GM23338 (cell line): ENCODE data around the gene POGZ. TPM values are rescaled to one million over a fixed set of nuclear protein-coding genes. Genes with fewer than 3 reads are reported as not detected.

Experiments used
- ATAC-seq: fragments of 200-7000 bp; cut with Tn5 transposase; 3 replicates; pipeline ENCODE4 v1.9.1; 2020
- DNase-seq: peaks from one replicate; pipeline ENCODE4 v3.0.0-alpha.2; 2015; ENCODE audit warnings: low spot score
- H2AFZ ChIP-seq: fragments of 200-600 bp; sonication (generic); 2 replicates; pipeline ENCODE4 v1.8.0; 2016; ENCODE audit warnings: antibody characterized with exemption, mild to moderate bottlenecking, moderate library complexity
- H3F3A ChIP-seq: fragments of 200-600 bp; sonication (generic); replicated peaks from 2 replicates; pipeline ENCODE4 v1.8.0; 2017; ENCODE audit warnings: antibody characterized with exemption, mixed run types, low read depth
- H3K27ac ChIP-seq: fragments of 200-600 bp; sonication (generic); 2 replicates; pipeline ENCODE4 v1.6.1; 2016; ENCODE audit warnings: low read depth
- H3K27me3 ChIP-seq: fragments of 200-600 bp; sonication (generic); 2 replicates; pipeline ENCODE4 v1.8.0; 2016; ENCODE audit warnings: mild to moderate bottlenecking, mixed run types, moderate library complexity; ENCODE audit not compliant: insufficient read depth
- H3K36me3 ChIP-seq: fragments of 200-600 bp; sonication (generic); 2 replicates; pipeline ENCODE4 v1.8.0; 2016; ENCODE audit warnings: mild to moderate bottlenecking; ENCODE audit not compliant: insufficient read depth
- H3K4me1 ChIP-seq: fragments of 200-600 bp; sonication (generic); 2 replicates; pipeline ENCODE4 v1.8.0; 2016; ENCODE audit warnings: mild to moderate bottlenecking, moderate library complexity; ENCODE audit not compliant: insufficient read depth
- H3K4me2 ChIP-seq: fragments of 200-600 bp; sonication (generic); 2 replicates; pipeline ENCODE4 v1.7.1; 2017; ENCODE audit warnings: mixed run types
- H3K4me3 ChIP-seq: fragments of 200-600 bp; sonication (generic); 2 replicates; pipeline ENCODE4 v1.6.1; 2016; ENCODE audit warnings: mixed run types
- H3K79me2 ChIP-seq: fragments of 200-600 bp; sonication (generic); replicated peaks from 2 replicates; pipeline ENCODE4 v1.8.0; 2017; ENCODE audit warnings: mild to moderate bottlenecking; ENCODE audit not compliant: insufficient read depth
- H3K9me2 ChIP-seq: fragments of 200-600 bp; sonication (generic); 2 replicates; pipeline ENCODE4 v1.8.0; 2017; ENCODE audit not compliant: insufficient read depth
- H4K20me1 ChIP-seq: fragments of 200-600 bp; sonication (generic); replicated peaks from 2 replicates; pipeline ENCODE4 v1.8.0; 2017; ENCODE audit warnings: mild to moderate bottlenecking; ENCODE audit not compliant: insufficient read depth
- H3K27ac Mint-ChIP-seq: 2 replicates; pipeline ENCODE4 v1.8.0; 2020; ENCODE audit warnings: inconsistent platforms, mild to moderate bottlenecking, moderate library complexity, mixed read lengths
- H3K27me3 Mint-ChIP-seq: 3 replicates; pipeline ENCODE4 v1.8.0; 2022; ENCODE audit warnings: low read depth, mild to moderate bottlenecking, moderate library complexity, mixed read lengths, inconsistent platforms; ENCODE audit not compliant: insufficient read depth, poor library complexity
- H3K36me3 Mint-ChIP-seq: 3 replicates; pipeline ENCODE4 v1.8.0; 2021; ENCODE audit warnings: low read depth, mild to moderate bottlenecking, inconsistent platforms, moderate library complexity, mixed read lengths
- H3K4me1 Mint-ChIP-seq: 3 replicates; pipeline ENCODE4 v1.8.0; 2020; ENCODE audit warnings: mild to moderate bottlenecking, inconsistent platforms, mixed read lengths
- H3K4me3 Mint-ChIP-seq: 3 replicates; pipeline ENCODE4 v1.8.0; 2021; ENCODE audit warnings: moderate library complexity, mild to moderate bottlenecking, inconsistent platforms, mixed read lengths
- H3K9me3 Mint-ChIP-seq: 3 replicates; pipeline ENCODE4 v1.8.0; 2020; ENCODE audit warnings: moderate library complexity, mild to moderate bottlenecking, inconsistent platforms, mixed read lengths
- CREB1 ChIP-seq: fragments of 250-450 bp; sonication (Bioruptor Pico); IDR thresholded peaks from 2 replicates; pipeline ENCODE4 v1.5.0; 2020; ENCODE audit warnings: low read depth, mild to moderate bottlenecking, moderate library complexity
- CTCF ChIP-seq, 2 experiments: fragments of 200-600 bp in 1 of 2; sonication (generic) in 1 of 2; conservative IDR thresholded peaks; 2 replicates each; pipeline versions ENCODE4 v1.5.1 to v1.6.1; 2016 to 2017; ENCODE audit warnings: antibody characterized with exemption in 2 of 2, low read depth in 2 of 2, mild to moderate bottlenecking in 2 of 2, moderate library complexity in 1 of 2
- ETS1 ChIP-seq: IDR thresholded peaks from 2 replicates; pipeline ENCODE4 v1.6.1; 2016; ENCODE audit warnings: antibody characterized with exemption
- EZH2 ChIP-seq: fragments of 200-600 bp; sonication (generic); IDR thresholded peaks from one replicate; pipeline ENCODE4 v1.8.0; 2017; ENCODE audit warnings: antibody characterized with exemption, mild to moderate bottlenecking, low read depth; ENCODE audit not compliant: unreplicated experiment
- EZH2phosphoT487 ChIP-seq: fragments of 200-600 bp; sonication (generic); IDR thresholded peaks from one replicate; pipeline ENCODE4 v1.8.1; 2018; ENCODE audit warnings: antibody characterized with exemption; ENCODE audit not compliant: unreplicated experiment
- JUNB ChIP-seq: IDR thresholded peaks from one replicate; pipeline ENCODE4 v1.6.1; 2016; ENCODE audit warnings: antibody characterized with exemption; ENCODE audit not compliant: unreplicated experiment
- NANOG ChIP-seq: IDR thresholded peaks from 2 replicates; pipeline ENCODE4 v1.6.1; 2016; ENCODE audit warnings: antibody characterized with exemption, borderline replicate concordance
- POLR2AphosphoS5 ChIP-seq: IDR thresholded peaks from 2 replicates; pipeline ENCODE4 v1.6.1; 2016; ENCODE audit warnings: antibody characterized with exemption, low read depth
- REST ChIP-seq: IDR thresholded peaks from one replicate; pipeline ENCODE4 v1.6.1; 2018; ENCODE audit warnings: antibody characterized with exemption; ENCODE audit not compliant: unreplicated experiment
- STAT1 ChIP-seq: IDR thresholded peaks from one replicate; pipeline ENCODE4 v1.6.1; 2016; ENCODE audit warnings: antibody characterized with exemption; ENCODE audit not compliant: unreplicated experiment
- ZNF114 ChIP-seq: fragments of 250-450 bp; sonication (Bioruptor Pico); IDR thresholded peaks from 2 replicates; pipeline ENCODE4 v1.5.0; 2020; ENCODE audit warnings: mild to moderate bottlenecking, moderate library complexity
- ZNF331 ChIP-seq: fragments of 250-450 bp; sonication (Bioruptor Pico); IDR thresholded peaks from 2 replicates; pipeline ENCODE4 v1.5.0; 2020; ENCODE audit warnings: low read depth, mild to moderate bottlenecking, moderate library complexity
- polyA plus RNA-seq: library from polyadenylated mRNA; unstranded; fragments of >200 nt; fragmentation: Nextera tagmentation; extraction: Ambion mirVana; gene quantifications from 2 replicates; pipeline ENCODE4 v1.2.1, GENCODE V29; 2016
- total RNA-seq: library from RNA; depleted of rRNA; stranded (reverse); fragments of >200 nt; shearing (Covaris generic); gene quantifications from 2 replicates; pipeline ENCODE4 v1.2.3, GENCODE V29; 2014
- TF ChIP-seq, protein P1 (sequence below): fragments of 250-450 bp; sonication (Bioruptor Pico); IDR thresholded peaks from 2 replicates; pipeline ENCODE4 v1.5.0; 2020; ENCODE audit warnings: mild to moderate bottlenecking, moderate library complexity

Gene POGZ
- total and polyA plus RNA-seq, 2 experiments from 2014 or later = 47.0 to 72.5 TPM

DNA sequence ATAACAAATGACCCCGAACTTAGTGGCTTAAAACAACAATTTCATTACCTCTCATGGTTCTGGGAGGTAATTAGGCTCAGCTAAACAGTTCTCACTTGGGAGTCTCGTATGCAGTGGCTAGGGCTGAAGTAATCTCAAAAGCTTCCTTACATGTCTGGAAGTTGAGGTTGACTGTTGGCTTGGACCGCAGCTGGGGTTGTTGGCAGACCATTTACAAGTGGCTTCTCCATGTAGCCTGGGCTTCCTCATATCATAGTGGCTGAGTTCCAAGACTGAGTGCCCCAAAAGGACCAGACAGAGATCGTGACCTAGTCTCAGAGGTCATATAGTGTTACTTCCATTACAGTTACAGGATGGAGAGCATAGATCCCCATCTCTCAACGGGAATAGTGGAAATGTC is 2.4 kb upstream of the POGZ start:
- H3K27me3 ChIP-seq = no peaks in the 10 kb centered on the region
- H3F3A ChIP-seq = 0 out of 2 replicates have a peak, but pooled peaks cover 12% of the 10 kb centered on the region
- no peaks in the 10 kb centered on the region for H3K9me2 ChIP-seq
- no peak overlapping the region for H2AFZ ChIP-seq
- H4K20me1 ChIP-seq = peaks cover 9% of the 10 kb centered on the region
- no peak overlapping the region for H3K27ac ChIP-seq
- H3K79me2 ChIP-seq = peaks cover 17% of the 10 kb centered on the region
- H3K4me1 Mint-ChIP-seq = peaks cover 12% of the 10 kb centered on the region
- DNase-seq (no peak), ATAC-seq (no peak)
- H3K27ac Mint-ChIP-seq = no peak overlapping the region
- no peaks in the 10 kb centered on the region for H3K9me3 Mint-ChIP-seq
- H3K4me1 ChIP-seq = peaks cover 12% of the 10 kb centered on the region
- no peak for TF ChIP-seq NANOG
- TF ChIP-seq REST = no peak
- TF ChIP-seq ZNF331 (CRISPR knock-in tag) = no peak
- TF ChIP-seq POLR2AphosphoS5 = no peak
- no peak for TF ChIP-seq STAT1
- no peak for TF ChIP-seq JUNB
- TF ChIP-seq CTCF (conservative IDR thresholded peaks at IDR 0.05; ENCODE audit: low read depth in 2 of 2) = no peak
- TF ChIP-seq, protein P1, sequence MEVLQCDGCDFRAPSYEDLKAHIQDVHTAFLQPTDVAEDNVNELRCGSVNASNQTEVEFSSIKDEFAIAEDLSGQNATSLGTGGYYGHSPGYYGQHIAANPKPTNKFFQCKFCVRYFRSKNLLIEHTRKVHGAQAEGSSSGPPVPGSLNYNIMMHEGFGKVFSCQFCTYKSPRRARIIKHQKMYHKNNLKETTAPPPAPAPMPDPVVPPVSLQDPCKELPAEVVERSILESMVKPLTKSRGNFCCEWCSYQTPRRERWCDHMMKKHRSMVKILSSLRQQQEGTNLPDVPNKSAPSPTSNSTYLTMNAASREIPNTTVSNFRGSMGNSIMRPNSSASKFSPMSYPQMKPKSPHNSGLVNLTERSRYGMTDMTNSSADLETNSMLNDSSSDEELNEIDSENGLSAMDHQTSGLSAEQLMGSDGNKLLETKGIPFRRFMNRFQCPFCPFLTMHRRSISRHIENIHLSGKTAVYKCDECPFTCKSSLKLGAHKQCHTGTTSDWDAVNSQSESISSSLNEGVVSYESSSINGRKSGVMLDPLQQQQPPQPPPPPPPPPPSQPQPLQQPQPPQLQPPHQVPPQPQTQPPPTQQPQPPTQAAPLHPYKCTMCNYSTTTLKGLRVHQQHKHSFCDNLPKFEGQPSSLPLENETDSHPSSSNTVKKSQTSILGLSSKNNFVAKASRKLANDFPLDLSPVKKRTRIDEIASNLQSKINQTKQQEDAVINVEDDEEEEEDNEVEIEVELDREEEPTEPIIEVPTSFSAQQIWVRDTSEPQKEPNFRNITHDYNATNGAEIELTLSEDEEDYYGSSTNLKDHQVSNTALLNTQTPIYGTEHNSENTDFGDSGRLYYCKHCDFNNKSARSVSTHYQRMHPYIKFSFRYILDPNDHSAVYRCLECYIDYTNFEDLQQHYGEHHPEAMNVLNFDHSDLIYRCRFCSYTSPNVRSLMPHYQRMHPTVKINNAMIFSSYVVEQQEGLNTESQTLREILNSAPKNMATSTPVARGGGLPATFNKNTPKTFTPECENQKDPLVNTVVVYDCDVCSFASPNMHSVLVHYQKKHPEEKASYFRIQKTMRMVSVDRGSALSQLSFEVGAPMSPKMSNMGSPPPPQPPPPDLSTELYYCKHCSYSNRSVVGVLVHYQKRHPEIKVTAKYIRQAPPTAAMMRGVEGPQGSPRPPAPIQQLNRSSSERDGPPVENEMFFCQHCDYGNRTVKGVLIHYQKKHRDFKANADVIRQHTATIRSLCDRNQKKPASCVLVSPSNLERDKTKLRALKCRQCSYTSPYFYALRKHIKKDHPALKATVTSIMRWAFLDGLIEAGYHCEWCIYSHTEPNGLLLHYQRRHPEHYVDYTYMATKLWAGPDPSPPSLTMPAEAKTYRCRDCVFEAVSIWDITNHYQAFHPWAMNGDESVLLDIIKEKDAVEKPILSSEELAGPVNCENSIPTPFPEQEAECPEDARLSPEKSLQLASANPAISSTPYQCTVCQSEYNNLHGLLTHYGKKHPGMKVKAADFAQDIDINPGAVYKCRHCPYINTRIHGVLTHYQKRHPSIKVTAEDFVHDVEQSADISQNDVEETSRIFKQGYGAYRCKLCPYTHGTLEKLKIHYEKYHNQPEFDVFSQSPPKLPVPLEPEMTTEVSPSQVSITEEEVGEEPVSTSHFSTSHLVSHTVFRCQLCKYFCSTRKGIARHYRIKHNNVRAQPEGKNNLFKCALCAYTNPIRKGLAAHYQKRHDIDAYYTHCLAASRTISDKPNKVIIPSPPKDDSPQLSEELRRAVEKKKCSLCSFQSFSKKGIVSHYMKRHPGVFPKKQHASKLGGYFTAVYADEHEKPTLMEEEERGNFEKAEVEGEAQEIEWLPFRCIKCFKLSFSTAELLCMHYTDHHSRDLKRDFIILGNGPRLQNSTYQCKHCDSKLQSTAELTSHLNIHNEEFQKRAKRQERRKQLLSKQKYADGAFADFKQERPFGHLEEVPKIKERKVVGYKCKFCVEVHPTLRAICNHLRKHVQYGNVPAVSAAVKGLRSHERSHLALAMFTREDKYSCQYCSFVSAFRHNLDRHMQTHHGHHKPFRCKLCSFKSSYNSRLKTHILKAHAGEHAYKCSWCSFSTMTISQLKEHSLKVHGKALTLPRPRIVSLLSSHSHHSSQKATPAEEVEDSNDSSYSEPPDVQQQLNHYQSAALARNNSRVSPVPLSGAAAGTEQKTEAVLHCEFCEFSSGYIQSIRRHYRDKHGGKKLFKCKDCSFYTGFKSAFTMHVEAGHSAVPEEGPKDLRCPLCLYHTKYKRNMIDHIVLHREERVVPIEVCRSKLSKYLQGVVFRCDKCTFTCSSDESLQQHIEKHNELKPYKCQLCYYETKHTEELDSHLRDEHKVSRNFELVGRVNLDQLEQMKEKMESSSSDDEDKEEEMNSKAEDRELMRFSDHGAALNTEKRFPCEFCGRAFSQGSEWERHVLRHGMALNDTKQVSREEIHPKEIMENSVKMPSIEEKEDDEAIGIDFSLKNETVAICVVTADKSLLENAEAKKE (CRISPR knock-in tag) = no peak
- no peak for TF ChIP-seq EZH2phosphoT487
- TF ChIP-seq ETS1 = no peak
- no peak for TF ChIP-seq ZNF114 (CRISPR knock-in tag)
- no peak for TF ChIP-seq EZH2
- no peak for TF ChIP-seq CREB1 (CRISPR knock-in tag)
- no peaks in the 10 kb centered on the region; the same call in 2 of the 3 replicates for H3K36me3 Mint-ChIP-seq
- H3K4me2 ChIP-seq = no peak overlapping the region
- H3K4me3 ChIP-seq = no peak overlapping the region
- H3K4me3 Mint-ChIP-seq = no peak overlapping the region
- H3K36me3 ChIP-seq = no peaks in the 10 kb centered on the region
- H3K27me3 Mint-ChIP-seq = peaks cover 11% of the 10 kb centered on the region
